ENCODE results near the gene PRKN.

GRCh38 chr6:161476711-161477110, 1250.9 kb downstream of the PRKN start:
- no peak for TF ChIP-seq CTCF (conservative IDR thresholded peaks at IDR 0.05)
- no peak for TF ChIP-seq ZFX (IDR thresholded peaks at IDR 0.05)

Measured in C4-2B (cell line).